CD14-positive monocyte (primary cell): ENCODE measurements around the gene ANO6. TPM values are rescaled to one million over a fixed set of nuclear protein-coding genes. Genes with fewer than 3 reads are reported as not detected.

Experiments used
- DNase-seq, 3 donors: peaks; one replicate each; pipeline ENCODE4 v3.0.0-alpha.2; 2011 to 2022
- H2AFZ ChIP-seq: 2 replicates; pipeline ENCODE4 v1.6.0; 2012; ENCODE audit warnings: mild to moderate bottlenecking, low read depth, low read length, inconsistent platforms; ENCODE audit not compliant: insufficient read depth, poor library complexity, severe bottlenecking
- H3K27ac ChIP-seq, 2 donors: 1 replicate in 1 of 2; 2 replicates in 1 of 2; pipeline ENCODE4 v1.5.1; 2012 to 2013; ENCODE audit warnings: low read length in 2 of 2, control low read depth in 1 of 2, inconsistent platforms in 1 of 2, low read depth in 1 of 2, mild to moderate bottlenecking in 1 of 2
- H3K27me3 ChIP-seq, 2 donors: one replicate each; pipeline versions ENCODE4 v1.6.0 to v1.6.1; 2011 to 2013; ENCODE audit warnings: low read length in 2 of 2; ENCODE audit not compliant: control insufficient read depth in 2 of 2, insufficient read depth in 2 of 2
- H3K36me3 ChIP-seq, 2 donors: replicated peaks in 1 of 2; 1 replicate in 1 of 2; 2 replicates in 1 of 2; pipeline versions ENCODE4 v1.5.1 to v1.6.1; 2012 to 2013; ENCODE audit warnings: low read length in 2 of 2, control low read depth in 1 of 2, inconsistent platforms in 1 of 2, mild to moderate bottlenecking in 1 of 2; ENCODE audit not compliant: insufficient read depth in 2 of 2, control insufficient read depth in 1 of 2
- H3K4me1 ChIP-seq, 2 donors: 1 replicate in 1 of 2; 2 replicates in 1 of 2; pipeline versions ENCODE4 v1.5.1 to v1.6.1; 2012 to 2013; ENCODE audit warnings: low read length in 2 of 2, control low read depth in 1 of 2, inconsistent platforms in 1 of 2, mild to moderate bottlenecking in 1 of 2, moderate library complexity in 1 of 2; ENCODE audit not compliant: insufficient read depth in 2 of 2, control insufficient read depth in 1 of 2
- H3K4me2 ChIP-seq: replicated peaks from 2 replicates; pipeline ENCODE3; 2012; ENCODE audit warnings: low read length, moderate library complexity, mild to moderate bottlenecking; ENCODE audit not compliant: poor library complexity, severe bottlenecking; ENCODE audit errors: extremely low read depth
- H3K4me3 ChIP-seq, 3 experiments: fragments of 200-600 bp in 1 of 3; sonication (generic) in 1 of 3; replicated peaks in 1 of 3; 1 replicate in 2 of 3; 2 replicates in 1 of 3; pipeline ENCODE4 v1.5.1; 2011 to 2013; ENCODE audit warnings: low read length in 3 of 3, mild to moderate bottlenecking in 3 of 3, control low read depth in 2 of 3, low read depth in 2 of 3, inconsistent platforms in 1 of 3, moderate library complexity in 1 of 3
- H3K79me2 ChIP-seq: 2 replicates; pipeline ENCODE4 v1.6.0; 2012; ENCODE audit warnings: mild to moderate bottlenecking, control low read depth, inconsistent platforms, low read length, moderate library complexity; ENCODE audit not compliant: insufficient read depth
- H3K9ac ChIP-seq: 2 replicates; pipeline ENCODE4 v1.6.0; 2017; ENCODE audit warnings: low read length, mild to moderate bottlenecking; ENCODE audit not compliant: insufficient read depth, poor library complexity, severe bottlenecking
- H3K9me3 ChIP-seq, 2 donors: replicated peaks in 1 of 2; 1 replicate in 1 of 2; 2 replicates in 1 of 2; pipeline versions ENCODE4 v1.5.1 to v1.6.1; 2012 to 2013; ENCODE audit warnings: low read length in 2 of 2, control low read depth in 1 of 2; ENCODE audit not compliant: control insufficient read depth in 1 of 2, insufficient read depth in 1 of 2
- H4K20me1 ChIP-seq: 2 replicates; pipeline ENCODE4 v1.6.0; 2012; ENCODE audit warnings: mild to moderate bottlenecking, low read length, control low read depth, moderate library complexity; ENCODE audit not compliant: insufficient read depth
- H3K27ac Mint-ChIP-seq, 7 donors: one replicate each; pipeline ENCODE4 v1.8.0; 2020; ENCODE audit warnings: mild to moderate bottlenecking in 7 of 7, mixed read lengths in 7 of 7, moderate library complexity in 6 of 7, inconsistent platforms in 2 of 7
- H3K27me3 Mint-ChIP-seq, 3 donors: one replicate each; pipeline ENCODE4 v1.8.0; 2021 to 2022; ENCODE audit warnings: low read depth in 3 of 3, mild to moderate bottlenecking in 3 of 3, mixed read lengths in 3 of 3, moderate library complexity in 3 of 3, inconsistent platforms in 1 of 3
- H3K36me3 Mint-ChIP-seq, 2 donors: one replicate each; pipeline ENCODE4 v1.8.0; 2020; ENCODE audit warnings: mixed read lengths in 2 of 2, inconsistent platforms in 1 of 2, mild to moderate bottlenecking in 1 of 2
- H3K4me1 Mint-ChIP-seq: one replicate; pipeline ENCODE4 v1.8.0; 2020; ENCODE audit warnings: mild to moderate bottlenecking, mixed read lengths
- H3K4me3 Mint-ChIP-seq, 2 donors: one replicate each; pipeline ENCODE4 v1.8.0; 2020; ENCODE audit warnings: mild to moderate bottlenecking in 2 of 2, mixed read lengths in 2 of 2, moderate library complexity in 1 of 2
- H3K9me3 Mint-ChIP-seq, 7 donors: one replicate each; pipeline ENCODE4 v1.8.0; 2020 to 2022; ENCODE audit warnings: mixed read lengths in 7 of 7, mild to moderate bottlenecking in 6 of 7, moderate library complexity in 6 of 7, inconsistent platforms in 2 of 7
- WGBS: methylation state at CpG from one replicate; pipeline ENCODE4 v1.1.5; 2013; ENCODE audit warnings: missing lambda C conversion rate; ENCODE audit not compliant: insufficient coverage; 5-methylcytosine and 5-hydroxymethylcytosine counted together
- intact Hi-C, 2 donors: fragments of 100-400 bp; cut with micrococcal nuclease; formaldehyde crosslinking; loops; one replicate each; pipeline versions ENCODE4 v1.15.0 to v1.15.1; 2023
- polyA plus RNA-seq, 3 donors: library from polyadenylated mRNA; depleted of rRNA in 1 of 3; unstranded in 2 of 3; stranded (reverse) in 1 of 3; fragments of 300-500 nt in 2 of 3; fragments of >200 nt in 1 of 3; fragmentation: Illumina TruSeq in 2 of 3; gene quantifications; 1 replicate in 2 of 3; 2 replicates in 1 of 3; pipeline ENCODE4 v1.2.3, GENCODE V29; 2012 to 2021
- TF ChIP-seq, protein P1 (sequence below): fragments of 200-600 bp; IDR thresholded peaks from one replicate; pipeline ENCODE4 v1.8.0; 2022; ENCODE audit warnings: antibody characterized with exemption, mild to moderate bottlenecking

Gene ANO6
- polyA plus RNA-seq, 3 donors = 20.2 to 48.7 (median 34.1) TPM

DNA sequence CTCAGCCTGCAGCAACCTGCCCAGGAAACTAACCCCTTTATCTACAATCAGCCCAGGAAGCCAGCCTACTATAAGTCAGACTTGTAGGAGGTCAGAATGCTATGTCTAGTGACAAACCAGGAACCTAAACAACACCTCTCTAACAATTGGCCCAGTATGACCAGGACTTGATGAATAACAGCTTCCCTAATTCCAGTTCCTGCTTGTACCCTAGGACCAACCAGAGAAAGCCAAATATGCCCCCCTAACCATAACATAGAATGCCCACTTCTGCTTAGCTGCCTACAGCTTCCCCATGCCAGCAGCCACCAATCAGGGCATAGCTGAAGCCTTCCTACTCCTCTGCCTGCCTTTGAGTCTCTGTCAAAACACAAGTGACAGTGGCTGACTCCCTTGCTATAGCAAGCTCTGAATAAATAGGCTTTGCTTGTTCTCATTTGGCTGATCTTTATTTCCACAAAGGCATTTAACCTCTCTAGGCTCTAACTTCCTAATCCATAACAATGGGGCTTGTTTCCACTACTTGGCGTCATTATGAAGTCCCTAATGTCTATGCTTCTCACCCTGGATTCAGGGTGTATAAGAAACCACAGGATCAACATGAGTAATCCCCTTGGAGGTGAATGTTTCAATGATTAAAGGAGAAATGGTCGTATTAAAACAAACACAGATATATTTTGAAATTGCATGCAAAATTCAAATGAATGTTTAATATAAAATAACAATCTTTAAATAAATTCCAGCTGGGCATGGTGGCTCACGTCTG is 220.2 kb downstream of the ANO6 start:
- Mint-ChIP-seq H3K36me3 (peaks cover 26 to 29% of the 10 kb centered on the region in 2 donors), H3K9me3 (peaks cover 2 to 10% (median 5%) of the 10 kb centered on the region in 7 donors), H3K4me3 (no peak overlapping the region), H3K27me3 (peaks cover 0 to 1% (median 0%) of the 10 kb centered on the region in 3 donors), H3K4me1 (peaks cover 16% of the 10 kb centered on the region), H3K27ac (peak overlapping the region; percentile 22 to 84 (median 77))
- Histone ChIP-seq H3K9ac (no peak overlapping the region), H3K79me2 (no peaks in the 10 kb centered on the region), H3K36me3 (peaks cover 3 to 31% of the 10 kb centered on the region in 2 donors), H3K4me2 (no peak overlapping the region), H2AFZ (no peak overlapping the region), H4K20me1 (no peaks in the 10 kb centered on the region), H3K27me3 (no peaks in the 10 kb centered on the region), H3K4me1 (peaks cover 10 to 17% of the 10 kb centered on the region in 2 donors), H3K27ac (peak overlapping the region in 1 of 2 donors; percentile 50), H3K4me3 (no peak overlapping the region), H3K9me3 (peaks cover 0 to 5% of the 10 kb centered on the region in 2 donors)
- peak; percentile 67 to 78 (median 71) for DNase-seq
- WGBS = no CpG with 5 or more reads among the region's 3 CpGs
- TF ChIP-seq, protein P1, sequence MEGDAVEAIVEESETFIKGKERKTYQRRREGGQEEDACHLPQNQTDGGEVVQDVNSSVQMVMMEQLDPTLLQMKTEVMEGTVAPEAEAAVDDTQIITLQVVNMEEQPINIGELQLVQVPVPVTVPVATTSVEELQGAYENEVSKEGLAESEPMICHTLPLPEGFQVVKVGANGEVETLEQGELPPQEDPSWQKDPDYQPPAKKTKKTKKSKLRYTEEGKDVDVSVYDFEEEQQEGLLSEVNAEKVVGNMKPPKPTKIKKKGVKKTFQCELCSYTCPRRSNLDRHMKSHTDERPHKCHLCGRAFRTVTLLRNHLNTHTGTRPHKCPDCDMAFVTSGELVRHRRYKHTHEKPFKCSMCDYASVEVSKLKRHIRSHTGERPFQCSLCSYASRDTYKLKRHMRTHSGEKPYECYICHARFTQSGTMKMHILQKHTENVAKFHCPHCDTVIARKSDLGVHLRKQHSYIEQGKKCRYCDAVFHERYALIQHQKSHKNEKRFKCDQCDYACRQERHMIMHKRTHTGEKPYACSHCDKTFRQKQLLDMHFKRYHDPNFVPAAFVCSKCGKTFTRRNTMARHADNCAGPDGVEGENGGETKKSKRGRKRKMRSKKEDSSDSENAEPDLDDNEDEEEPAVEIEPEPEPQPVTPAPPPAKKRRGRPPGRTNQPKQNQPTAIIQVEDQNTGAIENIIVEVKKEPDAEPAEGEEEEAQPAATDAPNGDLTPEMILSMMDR = no peak
- intact Hi-C loops = no loop called here

DNA sequence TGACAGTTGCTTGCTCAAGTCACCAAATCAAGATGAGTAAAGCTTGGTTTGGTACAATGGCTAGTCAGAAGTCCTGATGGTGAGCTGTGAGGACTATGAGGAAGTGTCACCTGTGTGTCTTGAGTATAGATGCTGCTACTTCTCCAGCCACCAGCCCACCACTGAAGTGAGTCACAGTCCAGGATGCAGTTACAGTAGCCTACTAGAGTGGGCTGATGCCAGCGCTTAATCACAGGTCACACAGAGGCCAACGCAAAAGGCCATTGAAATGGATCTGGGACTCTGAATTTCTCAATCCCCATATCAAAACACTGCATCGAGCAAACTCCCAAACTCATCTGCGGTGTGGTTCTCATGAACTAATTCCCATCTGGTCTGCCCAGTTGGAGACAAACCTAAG is 223.1 kb downstream of the ANO6 start:
- peaks cover 0 to 7% of the 10 kb centered on the region in 2 donors for H3K36me3 ChIP-seq
- no peak for DNase-seq
- no peak overlapping the region for H3K27ac ChIP-seq
- Mint-ChIP-seq H3K9me3 (peaks cover 8 to 25% (median 17%) of the 10 kb centered on the region in 7 donors), H3K27ac (no peak overlapping the region), H3K36me3 (peaks cover 0 to 8% of the 10 kb centered on the region in 2 donors), H3K4me1 (peaks cover 16% of the 10 kb centered on the region), H3K4me3 (no peak overlapping the region), H3K27me3 (peaks cover 0 to 1% (median 0%) of the 10 kb centered on the region in 3 donors)
- H3K9me3 ChIP-seq = peaks cover 12 to 15% of the 10 kb centered on the region in 2 donors
- no peak overlapping the region for H3K4me2 ChIP-seq
- H2AFZ ChIP-seq = no peak overlapping the region
- H3K4me3 ChIP-seq = no peak overlapping the region
- no peak overlapping the region for H3K9ac ChIP-seq
- TF ChIP-seq, protein P1 = no peak
- H3K4me1 ChIP-seq = peaks cover 10 to 17% of the 10 kb centered on the region in 2 donors
- H3K79me2 ChIP-seq = no peaks in the 10 kb centered on the region
- H3K27me3 ChIP-seq = no peaks in the 10 kb centered on the region
- 100% methylated on average over 3 of the region's 4 CpGs for WGBS
- intact Hi-C loops = no loop called here
- no peaks in the 10 kb centered on the region for H4K20me1 ChIP-seq
